ENCODE results near the gene MEX3A. TPM values are rescaled to one million over a fixed set of nuclear protein-coding genes. Genes with fewer than 3 reads are reported as not detected.

The MEX3A gene
- polyA plus RNA-seq, 2 of the 4 experiments (the other 2 are of a cell fraction), result 1.8 to 4.9 TPM

GRCh38 chr1:156104861-156105832, 22.9 kb upstream of the MEX3A start:
- peak in 1 of 2 experiments; percentile 73 for DNase-seq (ENCODE audit: low read depth in 1 of 2, low spot score in 1 of 2)
- no peak for FAIRE-seq
- no peaks in the 10 kb centered on the region for H3K9me3 ChIP-seq
- WGBS (ENCODE audit: missing lambda C conversion rate), result 66% methylated on average over 10 of the region's 11 CpGs
- H3K4me1 ChIP-seq, result peaks cover 90% of the 10 kb centered on the region
- ChIA-PET POLR2A (interaction anchor here (1.8 to 6.0 kb wide), 3 partner anchors 8 to 23 kb away, joined by 7 to 49 read pairs (median 32); partner anchors contain the start of gene LMNA), CTCF (interaction anchor here (1.3 to 29.4 kb wide), 5 partner anchors 9 to 120 kb away, joined by 3 to 2239 read pairs (median 4); partner anchors contain the start of genes LMNA and SEMA4A)
- H3K27ac ChIP-seq, result peak overlapping the region; percentile 92 to 96
- peak overlapping the region; percentile 36; the same call in 2 of the 3 replicates for H3K4me3 ChIP-seq
- TF ChIP-seq EHF (CRISPR knock-in tag; IDR thresholded peaks at IDR 0.05) (0 out of 2 replicates have a peak, but pooled peaks have one; percentile 12), FOSL2 (IDR thresholded peaks at IDR 0.05) (no peak), FOSL2 (CRISPR knock-in tag; IDR thresholded peaks at IDR 0.05) (no peak), ZC3H11A (IDR thresholded peaks at IDR 0.05) (no peak), FOXS1 (CRISPR knock-in tag; IDR thresholded peaks at IDR 0.05) (0 out of 2 replicates have a peak, but pooled peaks have one; percentile 19)
- TF ChIP-seq, protein P1, sequence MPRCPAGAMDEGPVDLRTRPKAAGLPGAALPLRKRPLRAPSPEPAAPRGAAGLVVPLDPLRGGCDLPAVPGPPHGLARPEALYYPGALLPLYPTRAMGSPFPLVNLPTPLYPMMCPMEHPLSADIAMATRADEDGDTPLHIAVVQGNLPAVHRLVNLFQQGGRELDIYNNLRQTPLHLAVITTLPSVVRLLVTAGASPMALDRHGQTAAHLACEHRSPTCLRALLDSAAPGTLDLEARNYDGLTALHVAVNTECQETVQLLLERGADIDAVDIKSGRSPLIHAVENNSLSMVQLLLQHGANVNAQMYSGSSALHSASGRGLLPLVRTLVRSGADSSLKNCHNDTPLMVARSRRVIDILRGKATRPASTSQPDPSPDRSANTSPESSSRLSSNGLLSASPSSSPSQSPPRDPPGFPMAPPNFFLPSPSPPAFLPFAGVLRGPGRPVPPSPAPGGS (IDR thresholded peaks at IDR 0.05), result no peak
- TF ChIP-seq, protein P2, sequence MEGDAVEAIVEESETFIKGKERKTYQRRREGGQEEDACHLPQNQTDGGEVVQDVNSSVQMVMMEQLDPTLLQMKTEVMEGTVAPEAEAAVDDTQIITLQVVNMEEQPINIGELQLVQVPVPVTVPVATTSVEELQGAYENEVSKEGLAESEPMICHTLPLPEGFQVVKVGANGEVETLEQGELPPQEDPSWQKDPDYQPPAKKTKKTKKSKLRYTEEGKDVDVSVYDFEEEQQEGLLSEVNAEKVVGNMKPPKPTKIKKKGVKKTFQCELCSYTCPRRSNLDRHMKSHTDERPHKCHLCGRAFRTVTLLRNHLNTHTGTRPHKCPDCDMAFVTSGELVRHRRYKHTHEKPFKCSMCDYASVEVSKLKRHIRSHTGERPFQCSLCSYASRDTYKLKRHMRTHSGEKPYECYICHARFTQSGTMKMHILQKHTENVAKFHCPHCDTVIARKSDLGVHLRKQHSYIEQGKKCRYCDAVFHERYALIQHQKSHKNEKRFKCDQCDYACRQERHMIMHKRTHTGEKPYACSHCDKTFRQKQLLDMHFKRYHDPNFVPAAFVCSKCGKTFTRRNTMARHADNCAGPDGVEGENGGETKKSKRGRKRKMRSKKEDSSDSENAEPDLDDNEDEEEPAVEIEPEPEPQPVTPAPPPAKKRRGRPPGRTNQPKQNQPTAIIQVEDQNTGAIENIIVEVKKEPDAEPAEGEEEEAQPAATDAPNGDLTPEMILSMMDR (IDR thresholded peaks at IDR 0.05), result no peak
- ATAC-seq, result peak in 1 of 2 experiments; percentile 34; a peak in 3 of 6 replicates
- H3K4me2 ChIP-seq, result peak overlapping the region; percentile 98

- ChIA-PET POLR2A (interaction anchor here (3.0 to 6.0 kb wide), 3 partner anchors 11 to 24 kb away, joined by 15 to 49 read pairs (median 32); partner anchors contain the start of gene LMNA), CTCF (interaction anchor here (1.3 to 29.4 kb wide), 6 partner anchors 8 to 121 kb away, joined by 3 to 2239 read pairs (median 10); partner anchors contain the start of genes LMNA and SEMA4A)
- H3K4me3 ChIP-seq, result no peak overlapping the region
- 37% methylated on average over 15 of the region's 15 CpGs for WGBS (ENCODE audit: missing lambda C conversion rate)
- peak overlapping the region; percentile 92 to 96 for H3K27ac ChIP-seq
- peak overlapping the region; percentile 98 for H3K4me2 ChIP-seq
- DNase-seq (ENCODE audit: low read depth in 1 of 2, low spot score in 1 of 2), result peak; percentile 85 to 87
- peak; percentile 46 to 66; a peak in 5 of 6 replicates for ATAC-seq
- H3K9me3 ChIP-seq, result no peaks in the 10 kb centered on the region
- FAIRE-seq, result no peak
- 0 out of 2 replicates have a peak, but pooled peaks have one; percentile 63 for TF ChIP-seq HOXB5 (CRISPR knock-in tag; IDR thresholded peaks at IDR 0.05)
- TF ChIP-seq PHF8 (IDR thresholded peaks at IDR 0.05; ENCODE audit: borderline replicate concordance, low read depth), result no peak
- TF ChIP-seq RCOR1 (IDR thresholded peaks at IDR 0.05; ENCODE audit: low read depth, low read length), result no peak
- TF ChIP-seq EHMT2 (IDR thresholded peaks at IDR 0.05; ENCODE audit: low read depth), result no peak
- no peak for TF ChIP-seq EHF (CRISPR knock-in tag; IDR thresholded peaks at IDR 0.05)
- no peak for TF ChIP-seq FOXS1 (CRISPR knock-in tag; IDR thresholded peaks at IDR 0.05)
- TF ChIP-seq HOXB13 (CRISPR knock-in tag; IDR thresholded peaks at IDR 0.05; ENCODE audit: low read depth), result peak; percentile 67; the same call in 1 of the 2 replicates
- TF ChIP-seq POLR2A (IDR thresholded peaks at IDR 0.05; ENCODE audit: low read length), result no peak
- TF ChIP-seq, protein P1 (IDR thresholded peaks at IDR 0.05), result no peak
- TF ChIP-seq NR3C1 (IDR thresholded peaks at IDR 0.05), result no peak
- 0 out of 2 replicates have a peak, but pooled peaks have one; percentile 12 for TF ChIP-seq FOSB (CRISPR knock-in tag; IDR thresholded peaks at IDR 0.05)
- TF ChIP-seq GATA3 (IDR thresholded peaks at IDR 0.05; ENCODE audit: borderline replicate concordance), result no peak
- TF ChIP-seq, protein P3, sequence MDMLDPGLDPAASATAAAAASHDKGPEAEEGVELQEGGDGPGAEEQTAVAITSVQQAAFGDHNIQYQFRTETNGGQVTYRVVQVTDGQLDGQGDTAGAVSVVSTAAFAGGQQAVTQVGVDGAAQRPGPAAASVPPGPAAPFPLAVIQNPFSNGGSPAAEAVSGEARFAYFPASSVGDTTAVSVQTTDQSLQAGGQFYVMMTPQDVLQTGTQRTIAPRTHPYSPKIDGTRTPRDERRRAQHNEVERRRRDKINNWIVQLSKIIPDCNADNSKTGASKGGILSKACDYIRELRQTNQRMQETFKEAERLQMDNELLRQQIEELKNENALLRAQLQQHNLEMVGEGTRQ (IDR thresholded peaks at IDR 0.05), result no peak
- H3K4me1 ChIP-seq, result peaks cover 92% of the 10 kb centered on the region
Measured at GRCh38 chr1:156104065-156104810, 22.0 kb upstream of the MEX3A start.

Data from A549 (cell line).